GM21447 (cell line): ENCODE data around the gene MBD6.
"Not testable (repeated sequence)": the region's sequence is repeated elsewhere in the genome, so short reads cannot be mapped to it uniquely, and the experiment has no call there.

Source experiments
- ATAC-seq: cut with Tn5 transposase; IDR thresholded peaks from one replicate; pipeline ENCODE4 v1.9.1; 2021; ENCODE audit not compliant: unreplicated experiment

MBD6 gene

DNA sequence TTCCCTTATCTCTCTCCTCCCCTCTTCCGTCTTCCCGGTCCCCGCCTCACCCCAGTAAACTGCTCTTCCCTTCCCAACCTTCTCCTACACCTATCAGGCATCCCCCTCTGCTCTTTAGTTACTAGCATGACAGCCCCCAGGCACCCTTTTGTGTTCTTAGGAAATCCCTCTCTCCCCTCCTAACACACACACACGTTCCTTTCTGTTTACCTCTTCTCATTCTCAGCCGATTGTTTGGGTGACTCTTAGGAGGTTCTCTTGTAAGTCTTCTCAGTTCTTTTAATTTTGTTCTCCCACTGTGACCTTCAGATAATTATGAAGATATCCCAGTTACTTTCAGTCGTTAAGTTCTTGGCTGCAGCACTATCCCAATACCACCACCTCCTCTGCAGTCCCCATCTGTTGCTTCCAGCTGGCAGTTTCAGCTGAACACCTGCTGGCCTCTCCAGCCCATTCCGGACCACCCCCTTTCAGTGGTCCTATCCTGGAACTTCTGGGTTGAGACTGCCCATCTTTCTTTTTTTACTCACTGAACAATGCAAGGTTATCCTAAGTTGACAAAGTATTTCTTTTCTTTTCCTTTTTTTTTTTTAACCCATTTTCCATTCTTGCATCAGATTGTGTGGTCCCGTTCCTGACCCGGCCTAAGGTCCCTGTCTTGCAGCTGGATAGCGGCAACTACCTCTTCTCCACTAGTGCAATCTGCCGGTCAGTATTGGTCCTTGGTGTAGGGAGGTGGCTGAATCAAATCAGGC lies 34.0 kb upstream of the MBD6 start:
- no peak for ATAC-seq

DNA sequence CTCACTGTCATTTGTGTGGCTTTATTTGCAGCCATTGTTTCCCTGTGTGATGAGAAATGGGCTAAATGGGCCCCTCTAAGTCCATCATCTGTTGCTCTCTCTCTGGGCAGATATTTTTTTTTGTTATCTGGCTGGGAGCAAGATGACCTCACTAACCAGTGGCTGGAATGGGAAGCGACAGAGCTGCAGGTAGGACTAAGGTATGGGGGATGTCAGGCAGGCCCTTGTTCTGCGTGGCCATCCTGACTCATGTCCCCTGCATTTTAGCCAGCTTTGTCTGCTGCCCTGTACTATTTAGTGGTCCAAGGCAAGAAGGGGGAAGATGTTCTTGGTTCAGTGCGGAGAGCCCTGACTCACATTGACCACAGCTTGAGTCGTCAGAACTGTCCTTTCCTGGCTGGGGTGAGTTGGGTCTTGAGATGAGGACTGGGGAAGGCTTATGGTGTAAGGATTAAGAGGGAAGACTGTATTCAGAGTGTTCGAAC lies 33.4 kb upstream of the MBD6 start:
- ATAC-seq: no peak

DNA sequence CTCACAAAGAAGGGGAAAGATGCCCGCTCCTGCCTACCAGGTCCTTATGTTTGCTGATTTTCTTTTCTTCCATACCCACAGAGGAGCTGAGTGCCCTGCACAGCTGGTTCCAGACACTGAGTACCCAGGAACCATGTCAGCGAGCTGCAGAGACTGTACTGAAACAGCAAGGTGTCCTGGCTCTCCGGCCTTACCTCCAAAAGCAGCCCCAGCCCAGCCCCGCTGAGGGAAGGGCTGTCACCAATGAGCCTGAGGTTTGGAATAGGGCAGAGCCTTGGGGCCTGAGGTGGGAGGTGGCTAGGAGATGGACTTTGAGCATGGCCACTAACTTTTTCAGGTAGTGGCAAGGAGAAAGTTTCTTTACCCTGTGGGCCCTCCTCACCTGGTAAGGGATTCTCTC lies 32.5 kb upstream of the MBD6 start:
- ATAC-seq: no peak

DNA sequence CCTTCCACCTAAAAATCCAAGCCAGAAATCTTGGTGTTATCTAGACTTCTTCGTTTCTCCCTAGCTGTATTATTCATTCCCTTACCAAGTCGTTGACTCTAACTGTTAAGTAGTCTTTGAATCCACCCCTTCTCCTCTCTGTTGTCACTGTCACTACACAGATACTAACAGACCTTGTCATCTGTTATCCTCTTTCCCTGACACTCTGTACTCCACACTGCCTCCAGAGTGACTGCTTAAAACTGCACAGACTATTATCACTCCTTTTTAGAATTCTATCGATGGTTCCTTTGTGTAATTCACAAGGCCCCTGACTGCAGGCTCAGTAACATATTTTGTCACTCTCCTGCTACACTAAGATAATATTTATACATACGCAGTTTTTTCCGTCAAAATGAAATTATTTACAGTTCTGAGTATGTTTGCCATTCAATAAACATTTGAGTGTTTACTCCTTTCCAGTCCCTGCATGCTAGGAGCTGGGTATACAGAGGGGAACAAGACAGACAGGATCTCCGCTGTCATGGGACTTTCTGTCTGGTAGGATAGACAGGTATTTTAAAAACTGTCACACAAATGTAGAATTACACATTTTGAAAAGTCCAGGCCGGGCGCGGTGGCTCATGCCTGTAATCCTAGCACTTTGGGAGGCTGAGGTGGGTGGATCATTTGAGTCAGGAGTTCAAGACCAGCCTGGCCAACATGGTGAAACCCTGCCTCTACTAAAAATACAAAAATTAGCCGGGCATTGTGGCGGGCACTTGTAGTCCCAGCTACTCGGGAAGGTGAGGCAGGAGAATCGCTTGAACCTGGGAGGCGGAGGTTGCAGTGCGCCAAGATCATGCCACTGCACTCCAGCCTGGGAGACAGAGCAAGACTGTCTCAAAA lies 31.0 kb upstream of the MBD6 start:
- ATAC-seq: no peak

DNA sequence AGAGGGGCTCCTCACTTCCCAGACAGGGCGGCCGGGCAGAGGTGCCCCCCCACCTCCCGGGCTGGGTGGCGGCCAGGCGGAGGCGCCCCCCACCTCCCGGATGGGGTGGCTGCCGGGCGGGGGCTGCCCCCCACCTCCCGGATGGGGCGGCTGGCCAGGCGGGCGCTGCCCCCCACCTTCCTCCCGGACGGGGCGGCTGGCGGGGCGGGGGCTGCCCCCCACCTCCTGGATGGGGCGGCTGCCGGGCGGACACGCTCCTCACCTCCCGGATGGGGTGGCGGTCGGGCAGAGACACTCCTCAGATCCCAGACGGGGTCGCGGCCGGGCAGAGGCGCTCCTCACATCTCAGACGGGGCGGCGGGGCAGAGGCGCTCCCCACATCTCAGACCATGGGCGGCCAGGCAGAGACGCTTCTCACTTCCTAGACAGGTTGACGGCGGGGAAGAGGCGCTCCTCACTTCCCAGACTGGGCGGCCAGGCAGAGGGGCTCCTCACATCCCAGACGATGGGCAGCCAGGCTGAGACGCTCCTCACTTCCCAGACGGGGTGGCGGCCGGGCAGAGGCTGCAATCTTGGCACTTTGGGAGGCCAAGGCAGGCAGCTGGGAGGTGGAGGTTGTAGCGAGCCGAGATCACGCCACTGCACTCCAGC lies 27.4 kb upstream of the MBD6 start:
- ATAC-seq: not testable (repeated sequence)

DNA sequence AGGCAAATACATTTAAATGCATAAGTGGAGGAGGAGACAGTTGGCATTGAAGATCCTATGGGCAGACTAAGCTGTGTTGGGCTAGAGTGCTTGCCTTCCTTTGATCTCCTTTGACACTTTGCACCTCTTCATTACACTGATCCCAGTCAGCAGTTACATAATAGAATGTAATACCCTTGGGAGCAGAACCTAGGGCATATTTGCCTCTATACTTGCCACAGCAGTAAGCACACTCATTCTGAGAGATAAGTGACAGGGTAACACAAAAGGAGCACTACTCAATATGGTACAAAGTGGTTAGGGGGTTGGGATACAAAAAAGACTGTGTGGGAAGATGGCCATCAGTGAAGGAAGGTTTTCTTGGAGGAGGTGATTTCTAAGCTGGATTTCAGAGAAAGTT lies 25.8 kb upstream of the MBD6 start:
- no peak for ATAC-seq

DNA sequence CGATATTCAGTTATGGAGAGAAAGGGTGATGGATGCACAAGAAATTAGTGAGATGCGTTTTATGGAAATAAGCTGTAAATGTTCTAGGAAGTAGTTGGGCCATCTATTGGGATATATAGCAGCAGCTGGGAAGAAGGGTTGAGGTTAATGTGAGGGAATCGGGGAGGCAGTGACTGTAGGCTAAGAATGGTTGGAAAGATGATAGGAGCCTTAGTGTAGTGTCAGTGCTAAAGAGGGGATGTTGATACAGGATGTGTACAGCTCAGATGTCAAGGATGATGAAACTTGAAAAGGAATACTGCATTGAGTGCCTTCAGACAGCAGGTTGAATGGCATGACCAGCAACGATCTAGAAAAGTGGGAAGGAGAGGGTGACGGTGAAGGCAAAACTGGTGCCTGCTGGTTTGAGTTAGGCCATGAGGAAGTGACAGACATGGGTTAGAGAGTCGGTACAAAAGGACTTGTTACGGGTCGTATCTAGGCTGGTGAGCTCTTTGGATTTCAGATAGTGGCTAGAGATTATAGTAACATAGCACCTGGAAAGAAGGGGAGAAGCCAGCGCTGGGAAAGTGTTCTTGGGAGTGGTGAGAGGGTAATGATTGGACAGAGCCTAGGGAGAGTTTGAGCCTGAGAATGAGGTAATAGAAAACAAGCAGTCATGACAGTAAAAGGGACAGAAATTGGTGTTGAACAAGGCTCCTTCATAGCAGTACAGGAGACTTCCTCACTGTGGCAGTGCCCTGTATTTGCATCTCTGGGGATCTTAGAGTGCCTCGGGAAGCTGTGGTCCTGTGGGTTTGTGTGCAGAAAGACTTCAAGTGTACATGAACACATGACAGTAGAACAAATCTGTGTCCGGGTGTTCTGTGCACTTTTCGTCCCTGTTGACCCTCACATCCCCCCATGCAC lies 25.1 kb upstream of the MBD6 start:
- no peak for ATAC-seq

DNA sequence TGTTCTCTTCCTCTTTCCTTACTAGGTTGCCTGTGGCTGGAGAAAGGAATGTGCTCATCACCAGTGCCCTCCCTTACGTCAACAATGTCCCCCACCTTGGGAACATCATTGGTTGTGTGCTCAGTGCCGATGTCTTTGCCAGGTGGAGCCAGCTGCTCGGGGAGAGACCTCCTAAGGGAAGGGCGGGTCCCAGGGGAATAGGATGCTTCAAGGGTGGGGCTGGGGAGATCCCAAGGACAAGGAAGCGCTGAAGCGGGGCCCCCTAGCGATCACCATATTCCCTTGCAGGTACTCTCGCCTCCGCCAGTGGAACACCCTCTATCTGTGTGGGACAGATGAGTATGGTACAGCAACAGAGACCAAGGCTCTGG lies 24.5 kb upstream of the MBD6 start:
- ATAC-seq: no peak

DNA sequence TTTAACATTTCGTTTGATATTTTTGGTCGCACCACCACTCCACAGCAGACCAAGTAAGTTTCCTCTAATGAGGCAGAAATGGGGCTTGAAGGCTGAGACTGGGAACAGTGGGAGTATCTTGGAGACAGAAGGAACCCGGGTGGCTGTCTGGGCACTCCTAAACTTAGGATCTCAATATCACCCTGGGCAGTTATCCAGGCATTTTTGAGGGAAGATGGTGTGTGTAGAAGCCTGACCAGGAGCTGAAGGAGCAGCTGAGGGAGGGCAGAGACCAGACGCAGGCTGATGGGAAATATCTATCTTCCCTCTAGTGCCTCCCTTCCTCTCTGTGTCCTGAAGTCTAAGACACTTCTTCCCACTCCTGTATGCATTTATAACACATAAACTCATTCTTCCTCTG lies 24.1 kb upstream of the MBD6 start:
- ATAC-seq: no peak

DNA sequence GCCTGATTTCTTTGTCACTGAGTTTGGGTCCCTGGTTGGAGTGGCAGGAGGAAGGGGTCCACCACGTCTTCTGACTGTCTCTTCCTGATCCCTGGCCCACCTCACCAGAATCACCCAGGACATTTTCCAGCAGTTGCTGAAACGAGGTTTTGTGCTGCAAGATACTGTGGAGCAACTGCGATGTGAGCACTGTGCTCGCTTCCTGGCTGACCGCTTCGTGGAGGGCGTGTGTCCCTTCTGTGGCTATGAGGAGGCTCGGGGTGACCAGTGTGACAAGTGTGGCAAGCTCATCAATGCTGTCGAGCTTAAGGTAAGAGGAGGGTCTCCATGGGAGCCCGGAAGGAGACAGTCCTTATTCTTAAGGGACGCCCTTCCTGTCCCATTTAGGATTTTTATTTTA lies 22.4 kb upstream of the MBD6 start:
- ATAC-seq: no peak

DNA sequence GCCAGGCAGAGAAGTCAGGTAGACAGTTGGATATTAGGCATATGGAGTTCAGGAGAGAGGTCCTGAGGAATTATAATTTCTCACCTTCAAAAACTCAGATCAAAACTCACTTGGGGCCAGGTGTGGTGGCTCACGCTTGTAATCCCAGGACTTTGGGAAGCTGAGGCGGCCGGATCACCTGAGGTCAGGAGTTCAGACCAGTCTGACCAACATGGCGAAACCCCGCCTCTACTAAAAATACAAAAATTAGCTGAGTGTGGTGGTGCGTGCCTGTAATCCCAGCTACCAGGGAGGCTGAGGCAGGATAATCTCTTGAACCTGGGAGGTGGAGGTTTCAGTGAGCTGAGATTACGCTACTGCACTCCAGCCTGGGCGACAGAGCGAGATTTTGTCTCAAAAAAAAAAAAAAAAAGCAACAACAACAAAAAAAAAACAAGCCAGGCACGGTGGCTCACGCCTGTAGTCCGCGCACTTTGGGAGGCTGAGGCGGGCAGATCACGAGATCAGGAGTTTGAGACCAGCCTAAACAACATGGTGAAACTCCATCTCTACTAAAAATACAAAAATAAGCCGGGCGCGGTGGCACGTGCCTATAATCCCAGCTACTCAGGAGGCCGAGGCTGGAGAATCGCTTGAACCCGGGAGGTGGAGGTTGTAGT lies 20.2 kb upstream of the MBD6 start:
- ATAC-seq: not testable (repeated sequence)

DNA sequence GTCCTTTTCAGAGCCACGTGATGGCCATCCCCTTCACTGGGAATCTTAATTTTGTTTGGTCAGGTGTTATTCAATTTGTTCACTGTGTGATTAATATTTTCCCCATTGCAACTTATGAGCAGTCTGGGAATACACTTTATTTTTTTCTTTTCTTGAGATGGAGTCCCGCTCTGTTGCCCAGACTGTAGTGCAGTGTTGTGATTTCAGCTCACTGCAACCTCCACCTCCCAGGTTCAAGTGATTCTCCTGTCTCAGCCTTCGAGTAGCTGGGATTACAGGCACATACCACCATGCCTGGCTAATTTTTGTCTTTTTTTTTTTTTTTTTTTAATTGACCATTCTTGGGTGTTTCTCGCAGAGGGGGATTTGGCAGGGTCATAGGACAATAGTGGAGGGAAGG lies 16.1 kb upstream of the MBD6 start:
- ATAC-seq: not testable (repeated sequence)

DNA sequence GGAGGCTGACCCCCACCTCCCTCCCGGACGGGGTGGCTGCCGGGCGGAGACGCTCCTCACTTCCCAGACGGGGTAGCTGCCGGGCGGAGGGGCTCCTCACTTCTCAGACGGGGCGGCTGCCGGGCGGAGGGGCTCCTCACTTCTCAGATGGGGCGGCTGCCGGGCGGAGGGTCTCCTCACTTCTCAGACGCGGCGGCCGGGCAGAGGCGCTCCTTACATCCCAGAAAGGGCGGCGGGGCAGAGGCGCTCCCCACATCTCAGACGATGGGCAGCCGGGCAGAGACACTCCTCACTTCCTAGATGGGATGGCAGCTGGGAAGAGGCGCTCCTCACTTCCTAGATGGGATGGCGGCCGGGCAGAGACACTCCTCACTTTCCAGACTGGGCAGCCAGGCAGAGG lies 14.8 kb upstream of the MBD6 start:
- not testable (repeated sequence) for ATAC-seq

DNA sequence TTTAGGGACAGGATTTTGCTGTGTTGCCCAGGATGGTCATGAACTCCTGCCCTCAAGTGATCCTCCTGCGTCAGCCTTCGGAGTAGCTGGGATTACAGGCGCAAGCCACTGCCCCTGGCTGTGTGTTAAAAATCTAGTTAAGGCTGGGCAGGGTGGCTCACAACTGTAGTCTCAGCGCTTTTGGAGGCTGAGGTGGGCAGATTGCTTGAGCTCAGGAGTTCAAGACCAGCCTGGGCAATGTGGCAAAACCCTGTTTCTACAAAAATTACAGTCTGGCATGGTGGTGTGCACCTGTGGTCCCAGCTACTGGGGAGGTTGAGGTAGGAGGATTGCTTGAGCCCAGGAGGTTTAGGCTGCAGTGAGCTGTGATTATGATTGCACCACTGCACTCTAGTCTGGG lies 11.5 kb upstream of the MBD6 start:
- no peak for ATAC-seq

DNA sequence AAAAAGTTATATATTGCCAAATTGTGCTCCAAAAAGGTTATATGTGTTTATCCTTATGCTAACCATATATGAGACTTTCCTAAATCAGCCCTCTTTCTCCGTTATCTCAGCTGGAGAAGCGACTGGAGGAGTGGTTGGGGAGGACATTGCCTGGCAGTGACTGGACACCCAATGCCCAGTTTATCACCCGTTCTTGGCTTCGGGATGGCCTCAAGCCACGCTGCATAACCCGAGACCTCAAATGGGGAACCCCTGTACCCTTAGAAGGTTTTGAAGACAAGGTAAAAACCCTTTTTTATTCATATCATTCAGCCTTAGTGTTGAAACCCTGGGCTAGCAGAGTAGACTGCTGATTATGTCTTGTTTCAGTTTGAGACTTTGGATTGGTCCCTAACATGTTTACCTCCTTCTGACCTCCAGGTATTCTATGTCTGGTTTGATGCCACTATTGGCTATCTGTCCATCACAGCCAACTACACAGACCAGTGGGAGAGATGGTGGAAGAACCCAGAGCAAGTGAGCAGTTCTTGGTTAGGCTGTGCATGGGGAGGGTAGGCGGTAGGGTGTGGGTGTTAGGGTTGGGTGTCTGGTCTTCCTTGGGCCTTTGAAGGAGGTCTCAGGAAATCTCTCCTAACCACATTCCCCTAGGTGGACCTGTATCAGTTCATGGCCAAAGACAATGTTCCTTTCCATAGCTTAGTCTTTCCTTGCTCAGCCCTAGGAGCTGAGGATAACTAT lies 10.9 kb upstream of the MBD6 start:
- no peak for ATAC-seq

DNA sequence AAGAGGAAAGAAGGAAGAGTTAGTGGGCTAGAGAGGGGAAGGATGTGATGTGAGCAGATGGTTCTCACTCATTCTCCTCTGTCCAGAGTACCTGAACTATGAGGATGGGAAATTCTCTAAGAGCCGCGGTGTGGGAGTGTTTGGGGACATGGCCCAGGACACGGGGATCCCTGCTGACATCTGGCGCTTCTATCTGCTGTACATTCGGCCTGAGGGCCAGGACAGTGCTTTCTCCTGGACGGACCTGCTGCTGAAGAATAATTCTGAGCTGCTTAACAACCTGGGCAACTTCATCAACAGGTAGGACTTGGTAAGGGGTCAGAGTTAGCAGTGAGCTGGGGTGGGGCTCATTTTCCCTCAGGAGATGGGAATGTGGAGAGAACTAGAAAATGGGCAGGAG lies 10.0 kb upstream of the MBD6 start:
- ATAC-seq: no peak

DNA sequence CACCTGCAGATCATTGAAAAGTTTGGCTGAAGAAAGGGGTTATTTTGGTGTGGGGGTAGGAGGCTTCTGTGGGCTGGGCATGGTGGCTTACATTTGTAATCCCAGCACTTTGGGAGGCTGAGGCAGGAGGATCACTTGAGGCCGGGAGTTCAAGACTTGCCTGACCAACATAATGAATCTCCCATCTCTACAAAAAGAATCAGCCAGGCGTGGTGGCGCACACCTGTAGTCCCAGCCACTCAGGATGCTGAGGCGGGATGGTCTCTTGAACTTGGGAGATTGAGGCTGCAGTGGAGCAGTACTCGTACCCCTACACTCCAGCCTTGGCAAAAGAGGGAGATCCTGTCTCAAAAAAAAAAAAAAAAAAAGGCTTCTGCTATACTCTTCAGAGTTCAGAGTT lies 9.4 kb upstream of the MBD6 start:
- no peak for ATAC-seq

DNA sequence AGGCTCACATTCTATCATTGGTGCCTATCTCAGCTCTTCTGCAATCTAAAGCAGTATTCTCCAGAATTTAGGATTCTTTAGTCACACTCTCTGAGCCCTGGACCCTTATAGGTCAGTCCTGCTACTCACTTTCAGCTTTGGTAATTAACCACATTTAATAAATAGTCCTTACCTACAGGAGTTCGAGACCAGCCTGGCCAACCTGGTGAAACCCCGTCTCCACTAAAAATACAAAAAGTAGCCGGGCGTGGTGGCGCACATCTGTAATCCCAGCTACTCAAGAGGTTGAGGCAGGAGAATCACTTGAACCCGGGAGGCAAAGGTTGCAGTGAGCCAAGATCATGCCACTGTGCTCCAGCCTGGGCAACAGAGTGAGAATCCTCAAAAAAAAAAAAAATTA lies 8.9 kb upstream of the MBD6 start:
- ATAC-seq: not testable (repeated sequence)

DNA sequence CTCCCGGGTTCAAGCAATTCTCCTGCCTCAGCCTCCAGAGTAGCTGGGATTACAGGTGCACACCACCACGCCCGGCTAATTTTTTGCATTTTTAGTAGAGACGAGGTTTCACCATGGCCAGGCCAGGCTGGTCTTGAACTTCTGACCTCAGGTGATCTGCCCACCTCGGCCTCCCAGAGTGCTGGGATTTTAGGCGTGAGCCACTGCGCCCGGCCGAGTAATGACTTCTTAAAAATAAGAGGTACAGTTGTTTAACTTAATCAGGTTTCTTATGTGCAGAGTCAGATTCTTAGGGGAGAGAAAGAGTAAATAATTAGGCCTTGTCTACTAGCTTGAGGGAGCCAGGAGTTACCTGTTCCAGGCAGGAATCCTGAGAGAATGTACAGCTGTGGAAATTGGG lies 8.4 kb upstream of the MBD6 start:
- ATAC-seq: not testable (repeated sequence)
